ENCODE data around the gene TMEM106C. TPM values are rescaled to one million over a fixed set of nuclear protein-coding genes. Genes with fewer than 3 reads are reported as not detected.

TMEM106C gene
- polyA plus RNA-seq, 1 donor (not counting 4 experiments of a cell fraction or from before 2014, with no cell fraction given), result 134 TPM

DNA sequence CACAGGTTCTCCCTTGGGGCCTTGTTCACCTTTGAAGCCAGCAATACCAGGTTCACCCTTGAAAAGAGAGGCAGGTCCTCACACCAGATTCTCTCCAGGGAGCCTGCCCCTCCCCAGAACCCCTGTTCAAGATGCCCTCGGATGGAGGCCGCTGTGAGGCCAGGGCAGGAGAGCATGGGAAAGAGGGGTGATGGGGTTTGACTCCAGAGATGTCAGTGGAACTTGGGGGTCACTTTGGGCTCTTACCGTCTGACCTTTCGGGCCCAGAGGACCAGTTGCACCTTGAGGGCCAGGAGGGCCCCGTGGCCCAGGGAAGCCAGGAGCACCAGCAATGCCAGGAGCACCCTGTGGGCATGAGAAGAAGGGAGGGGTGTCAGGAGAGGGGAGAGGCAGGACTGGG is 23.4 kb downstream of the TMEM106C start:
- Histone ChIP-seq H3K4me2 (ENCODE audit: control insufficient read depth, extremely low read depth, insufficient read depth, low read depth, low read length) (no peak overlapping the region), H3K9ac (ENCODE audit: control insufficient read depth, extremely low read depth, insufficient read depth, low read length) (no peak overlapping the region), H3K4me1 (ENCODE audit: control insufficient read depth, extremely low read depth, insufficient read depth, low read length) (no peaks in the 10 kb centered on the region), H3K9me1 (ENCODE audit: control insufficient read depth, extremely low read depth, insufficient read depth, low read length) (no peaks in the 10 kb centered on the region), H3K36me3 (ENCODE audit: control insufficient read depth in 2 of 2, extremely low read depth in 1 of 2, insufficient read depth in 2 of 2, low read length in 2 of 2) (no peaks in the 10 kb centered on the region), H3K27ac (ENCODE audit: control insufficient read depth, insufficient read depth, low read length) (no peak overlapping the region), H4K20me1 (ENCODE audit: control insufficient read depth, extremely low read depth, insufficient read depth, low read length) (no peaks in the 10 kb centered on the region), H3K9me3 (ENCODE audit: control insufficient read depth, low read depth, low read length) (no peaks in the 10 kb centered on the region), H2AFZ (ENCODE audit: control insufficient read depth, low read length) (no peak overlapping the region), H3K4me3 (ENCODE audit: control insufficient read depth in 2 of 3, extremely low read depth in 1 of 3, insufficient read depth in 2 of 3, low read depth in 1 of 3, low read length in 3 of 3) (no peak overlapping the region), H3K79me2 (ENCODE audit: control insufficient read depth, insufficient read depth, low read length) (no peaks in the 10 kb centered on the region), H3K27me3 (ENCODE audit: control insufficient read depth, extremely low read depth, insufficient read depth, low read length) (peaks cover 14% of the 10 kb centered on the region)
- no peak for TF ChIP-seq EZH2 (IDR thresholded peaks at IDR 0.05; ENCODE audit: low read length)
- TF ChIP-seq, protein P1, sequence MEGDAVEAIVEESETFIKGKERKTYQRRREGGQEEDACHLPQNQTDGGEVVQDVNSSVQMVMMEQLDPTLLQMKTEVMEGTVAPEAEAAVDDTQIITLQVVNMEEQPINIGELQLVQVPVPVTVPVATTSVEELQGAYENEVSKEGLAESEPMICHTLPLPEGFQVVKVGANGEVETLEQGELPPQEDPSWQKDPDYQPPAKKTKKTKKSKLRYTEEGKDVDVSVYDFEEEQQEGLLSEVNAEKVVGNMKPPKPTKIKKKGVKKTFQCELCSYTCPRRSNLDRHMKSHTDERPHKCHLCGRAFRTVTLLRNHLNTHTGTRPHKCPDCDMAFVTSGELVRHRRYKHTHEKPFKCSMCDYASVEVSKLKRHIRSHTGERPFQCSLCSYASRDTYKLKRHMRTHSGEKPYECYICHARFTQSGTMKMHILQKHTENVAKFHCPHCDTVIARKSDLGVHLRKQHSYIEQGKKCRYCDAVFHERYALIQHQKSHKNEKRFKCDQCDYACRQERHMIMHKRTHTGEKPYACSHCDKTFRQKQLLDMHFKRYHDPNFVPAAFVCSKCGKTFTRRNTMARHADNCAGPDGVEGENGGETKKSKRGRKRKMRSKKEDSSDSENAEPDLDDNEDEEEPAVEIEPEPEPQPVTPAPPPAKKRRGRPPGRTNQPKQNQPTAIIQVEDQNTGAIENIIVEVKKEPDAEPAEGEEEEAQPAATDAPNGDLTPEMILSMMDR (optimal IDR thresholded peaks at IDR 0.05 in 1 of 3, IDR thresholded peaks at IDR 0.05 in 1 of 3, conservative IDR thresholded peaks at IDR 0.05 in 1 of 3; ENCODE audit: extremely low read depth in 1 of 3, insufficient read depth in 2 of 3, low read length in 3 of 3), result no peak
- FAIRE-seq, result no peak
- DNase-seq (ENCODE audit: low read depth, low spot score), result no peak
- dilution Hi-C loops (cut with MboI; ENCODE audit: extremely low pct_ligation_motif_present, low sequenced_read_pairs), result no loop called here

DNA sequence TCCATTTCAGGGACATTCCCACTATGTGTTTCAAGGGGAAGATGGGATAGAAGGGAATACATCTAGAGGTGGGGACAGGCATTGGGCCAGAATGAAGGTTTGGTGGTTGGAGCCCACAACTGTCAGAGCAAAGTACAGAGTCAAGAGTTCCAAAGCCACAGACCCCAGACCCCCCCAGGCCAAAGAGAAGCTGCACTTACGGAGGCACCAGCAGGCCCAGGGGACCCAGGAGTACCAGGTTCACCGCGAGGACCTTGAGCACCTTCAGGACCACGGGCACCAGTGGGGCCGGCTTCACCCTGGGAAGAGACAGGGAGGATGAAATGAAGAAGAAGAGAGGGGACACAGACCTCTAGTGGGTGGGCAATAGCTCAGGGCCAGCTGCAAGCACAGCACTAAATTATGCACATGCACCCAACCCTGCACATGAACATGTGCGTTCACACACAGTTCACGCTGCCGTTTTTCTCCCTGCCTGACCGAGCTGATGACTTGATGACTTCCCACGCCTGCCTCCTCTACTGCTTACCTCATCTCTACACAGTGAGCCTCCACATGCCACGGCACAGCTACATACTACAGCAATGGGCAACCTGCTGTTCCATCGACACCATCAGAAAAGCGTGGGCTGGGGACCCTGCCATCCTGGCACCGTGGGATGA is 24.1 kb downstream of the TMEM106C start:
- no peaks in the 10 kb centered on the region for H3K4me1 ChIP-seq (ENCODE audit: control insufficient read depth, extremely low read depth, insufficient read depth, low read length)
- no peaks in the 10 kb centered on the region for H3K79me2 ChIP-seq (ENCODE audit: control insufficient read depth, insufficient read depth, low read length)
- peaks cover 9% of the 10 kb centered on the region for H3K27me3 ChIP-seq (ENCODE audit: control insufficient read depth, extremely low read depth, insufficient read depth, low read length)
- FAIRE-seq, result no peak
- dilution Hi-C loops (cut with MboI; ENCODE audit: extremely low pct_ligation_motif_present, low sequenced_read_pairs), result no loop called here
- H4K20me1 ChIP-seq (ENCODE audit: control insufficient read depth, extremely low read depth, insufficient read depth, low read length), result no peaks in the 10 kb centered on the region
- H3K4me2 ChIP-seq (ENCODE audit: control insufficient read depth, extremely low read depth, insufficient read depth, low read depth, low read length), result no peak overlapping the region
- no peak overlapping the region for H3K4me3 ChIP-seq (ENCODE audit: control insufficient read depth in 2 of 3, extremely low read depth in 1 of 3, insufficient read depth in 2 of 3, low read depth in 1 of 3, low read length in 3 of 3)
- H3K9me1 ChIP-seq (ENCODE audit: control insufficient read depth, extremely low read depth, insufficient read depth, low read length), result no peaks in the 10 kb centered on the region
- no peak for DNase-seq (ENCODE audit: low read depth, low spot score)
- H3K27ac ChIP-seq (ENCODE audit: control insufficient read depth, insufficient read depth, low read length), result no peak overlapping the region
- no peaks in the 10 kb centered on the region for H3K9me3 ChIP-seq (ENCODE audit: control insufficient read depth, low read depth, low read length)
- H3K9ac ChIP-seq (ENCODE audit: control insufficient read depth, extremely low read depth, insufficient read depth, low read length), result no peak overlapping the region
- no peak overlapping the region for H2AFZ ChIP-seq (ENCODE audit: control insufficient read depth, low read length)
- TF ChIP-seq EZH2 (IDR thresholded peaks at IDR 0.05; ENCODE audit: low read length), result no peak
- TF ChIP-seq, protein P1 (optimal IDR thresholded peaks at IDR 0.05 in 1 of 3, IDR thresholded peaks at IDR 0.05 in 1 of 3, conservative IDR thresholded peaks at IDR 0.05 in 1 of 3; ENCODE audit: extremely low read depth in 1 of 3, insufficient read depth in 2 of 3, low read length in 3 of 3), result no peak
- H3K36me3 ChIP-seq (ENCODE audit: control insufficient read depth in 2 of 2, extremely low read depth in 1 of 2, insufficient read depth in 2 of 2, low read length in 2 of 2), result no peaks in the 10 kb centered on the region

All from keratinocyte (primary cell).